Keratinocyte (primary cell): ENCODE results near the gene NXPH3. TPM values are rescaled to one million over a fixed set of nuclear protein-coding genes. Genes with fewer than 3 reads are reported as not detected.

Experiments
- DNase-seq: peaks from one replicate; pipeline ENCODE4 v3.0.0-alpha.2; 2011; ENCODE audit warnings: low read depth, missing footprints, low spot score
- FAIRE-seq: peaks from 2 replicates; lab custom pipeline; 2011; peaks lifted over from hg19 to GRCh38; lab: Jason Lieb, UNC
- H2AFZ ChIP-seq: 2 replicates; pipeline ENCODE4 v1.6.0; 2012; ENCODE audit warnings: low read length, control low read depth, inconsistent platforms; ENCODE audit not compliant: control insufficient read depth
- H3K27ac ChIP-seq: 2 replicates; pipeline ENCODE4 v1.5.1; 2011; ENCODE audit warnings: low read length; ENCODE audit not compliant: control insufficient read depth, insufficient read depth
- H3K27me3 ChIP-seq: 3 replicates; pipeline ENCODE4 v1.6.0; 2011; ENCODE audit warnings: low read length; ENCODE audit not compliant: control insufficient read depth, insufficient read depth; ENCODE audit errors: extremely low read depth
- H3K36me3 ChIP-seq, 2 experiments: 2 replicates in 1 of 2; 3 replicates in 1 of 2; pipeline ENCODE4 v1.5.1; 2011; ENCODE audit warnings: low read length in 2 of 2, mild to moderate bottlenecking in 1 of 2; ENCODE audit not compliant: control insufficient read depth in 2 of 2, insufficient read depth in 2 of 2; ENCODE audit errors: extremely low read depth in 1 of 2
- H3K4me1 ChIP-seq: 3 replicates; pipeline ENCODE4 v1.5.1; 2011; ENCODE audit warnings: low read length; ENCODE audit not compliant: control insufficient read depth, insufficient read depth; ENCODE audit errors: extremely low read depth
- H3K4me2 ChIP-seq: 3 replicates; pipeline ENCODE4 v1.6.0; 2011; ENCODE audit warnings: low read depth, low read length; ENCODE audit not compliant: control insufficient read depth, insufficient read depth; ENCODE audit errors: extremely low read depth
- H3K4me3 ChIP-seq, 3 experiments: fragments of 200-600 bp in 1 of 3; sonication (generic) in 1 of 3; 2 replicates in 2 of 3; 3 replicates in 1 of 3; pipeline ENCODE4 v1.5.1; 2011 to 2016; ENCODE audit warnings: low read length in 3 of 3, mild to moderate bottlenecking in 3 of 3, control low read depth in 2 of 3, inconsistent platforms in 1 of 3, low read depth in 1 of 3, mixed read lengths in 1 of 3, mixed run types in 1 of 3, moderate library complexity in 1 of 3; ENCODE audit not compliant: control insufficient read depth in 2 of 3, insufficient read depth in 2 of 3; ENCODE audit errors: extremely low read depth in 1 of 3
- H3K79me2 ChIP-seq: 2 replicates; pipeline ENCODE4 v1.6.0; 2012; ENCODE audit warnings: low read length; ENCODE audit not compliant: control insufficient read depth, insufficient read depth
- H3K9ac ChIP-seq: 3 replicates; pipeline ENCODE4 v1.6.0; 2011; ENCODE audit warnings: low read length; ENCODE audit not compliant: control insufficient read depth, insufficient read depth; ENCODE audit errors: extremely low read depth
- H3K9me1 ChIP-seq: 3 replicates; pipeline ENCODE4 v1.6.0; 2011; ENCODE audit warnings: low read length; ENCODE audit not compliant: control insufficient read depth, insufficient read depth; ENCODE audit errors: extremely low read depth
- H3K9me3 ChIP-seq: 2 replicates; pipeline ENCODE4 v1.5.1; 2012; ENCODE audit warnings: low read depth, low read length; ENCODE audit not compliant: control insufficient read depth
- H4K20me1 ChIP-seq: 3 replicates; pipeline ENCODE4 v1.6.0; 2011; ENCODE audit warnings: low read length; ENCODE audit not compliant: control insufficient read depth, insufficient read depth; ENCODE audit errors: extremely low read depth
- EZH2 ChIP-seq: IDR thresholded peaks from one replicate; pipeline ENCODE4 v1.6.1; 2012; ENCODE audit warnings: inconsistent platforms, mild to moderate bottlenecking, low read length, moderate library complexity
- dilution Hi-C: fragments of 300-500 bp; cut with MboI; formaldehyde crosslinking; loops from one replicate; pipeline ENCODE4 v1.7.0; 2020; ENCODE audit warnings: low sequenced_read_pairs; ENCODE audit not compliant: extremely low pct_ligation_motif_present
- polyA plus RNA-seq, 5 experiments: library from polyadenylated mRNA; depleted of rRNA in 3 of 5; stranded (reverse) in 3 of 5; stranded (forward) in 1 of 5; unstranded in 1 of 5; fragments of >200 nt; gene quantifications; 1 replicate in 1 of 5; 2 replicates in 3 of 5; 3 replicates in 1 of 5; pipeline versions ENCODE4 v1.2.1 to v1.2.3, GENCODE V29; 2011 to 2012; ENCODE audit warnings: missing spikeins in 2 of 5, low read depth in 1 of 5, low replicate concordance in 1 of 5
- TF ChIP-seq, protein P1 (sequence below), 3 experiments: IDR thresholded peaks in 1 of 3; conservative IDR thresholded peaks in 1 of 3; optimal IDR thresholded peaks in 1 of 3; 2 replicates in 2 of 3; 3 replicates in 1 of 3; pipeline versions ENCODE3 to v1.5.1; 2011; ENCODE audit warnings: low read length in 3 of 3, mild to moderate bottlenecking in 3 of 3, moderate library complexity in 2 of 3, control low read depth in 1 of 3, inconsistent platforms in 1 of 3; ENCODE audit not compliant: insufficient read depth in 2 of 3; ENCODE audit errors: extremely low read depth in 1 of 3

The NXPH3 gene
- polyA plus RNA-seq, 1 donor (not counting 4 experiments of a cell fraction or from before 2014, with no cell fraction given), result 0.12 TPM

DNA sequence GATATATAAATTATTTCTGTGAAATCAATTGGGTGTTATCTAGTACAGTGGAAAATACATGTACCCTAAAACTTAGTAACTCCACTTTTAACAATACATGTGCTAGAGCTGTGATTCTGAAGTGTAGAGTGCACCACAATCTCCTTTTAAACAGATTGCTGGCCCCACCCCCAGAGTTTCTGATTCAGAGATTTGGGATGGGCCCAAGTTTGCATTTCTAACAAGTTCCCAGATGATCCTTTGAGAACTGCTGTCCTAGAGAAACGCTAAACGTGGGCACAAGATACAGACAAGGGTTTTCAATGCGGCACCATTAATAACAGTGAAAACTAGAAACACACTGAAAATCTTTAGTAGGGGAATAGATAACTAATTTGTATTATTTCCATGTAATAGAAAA is 49.2 kb downstream of the NXPH3 start:
- Histone ChIP-seq H3K36me3 (peaks cover 0 to 15% of the 10 kb centered on the region in 2 experiments), H3K9ac (no peak overlapping the region), H3K79me2 (peaks cover 2% of the 10 kb centered on the region), H2AFZ (no peak overlapping the region), H3K27me3 (no peaks in the 10 kb centered on the region), H3K4me3 (no peak overlapping the region), H4K20me1 (no peaks in the 10 kb centered on the region), H3K9me3 (no peaks in the 10 kb centered on the region), H3K4me1 (peaks cover 4% of the 10 kb centered on the region), H3K4me2 (no peak overlapping the region), H3K27ac (no peak overlapping the region), H3K9me1 (no peaks in the 10 kb centered on the region)
- DNase-seq (no peak), FAIRE-seq (no peak)
- dilution Hi-C loops, result no loop called here
- TF ChIP-seq, protein P1, sequence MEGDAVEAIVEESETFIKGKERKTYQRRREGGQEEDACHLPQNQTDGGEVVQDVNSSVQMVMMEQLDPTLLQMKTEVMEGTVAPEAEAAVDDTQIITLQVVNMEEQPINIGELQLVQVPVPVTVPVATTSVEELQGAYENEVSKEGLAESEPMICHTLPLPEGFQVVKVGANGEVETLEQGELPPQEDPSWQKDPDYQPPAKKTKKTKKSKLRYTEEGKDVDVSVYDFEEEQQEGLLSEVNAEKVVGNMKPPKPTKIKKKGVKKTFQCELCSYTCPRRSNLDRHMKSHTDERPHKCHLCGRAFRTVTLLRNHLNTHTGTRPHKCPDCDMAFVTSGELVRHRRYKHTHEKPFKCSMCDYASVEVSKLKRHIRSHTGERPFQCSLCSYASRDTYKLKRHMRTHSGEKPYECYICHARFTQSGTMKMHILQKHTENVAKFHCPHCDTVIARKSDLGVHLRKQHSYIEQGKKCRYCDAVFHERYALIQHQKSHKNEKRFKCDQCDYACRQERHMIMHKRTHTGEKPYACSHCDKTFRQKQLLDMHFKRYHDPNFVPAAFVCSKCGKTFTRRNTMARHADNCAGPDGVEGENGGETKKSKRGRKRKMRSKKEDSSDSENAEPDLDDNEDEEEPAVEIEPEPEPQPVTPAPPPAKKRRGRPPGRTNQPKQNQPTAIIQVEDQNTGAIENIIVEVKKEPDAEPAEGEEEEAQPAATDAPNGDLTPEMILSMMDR (optimal IDR thresholded peaks at IDR 0.05 in 1 of 3, IDR thresholded peaks at IDR 0.05 in 1 of 3, conservative IDR thresholded peaks at IDR 0.05 in 1 of 3; ENCODE audit: extremely low read depth in 1 of 3, insufficient read depth in 2 of 3, low read length in 3 of 3), result no peak
- TF ChIP-seq EZH2, result no peak

DNA sequence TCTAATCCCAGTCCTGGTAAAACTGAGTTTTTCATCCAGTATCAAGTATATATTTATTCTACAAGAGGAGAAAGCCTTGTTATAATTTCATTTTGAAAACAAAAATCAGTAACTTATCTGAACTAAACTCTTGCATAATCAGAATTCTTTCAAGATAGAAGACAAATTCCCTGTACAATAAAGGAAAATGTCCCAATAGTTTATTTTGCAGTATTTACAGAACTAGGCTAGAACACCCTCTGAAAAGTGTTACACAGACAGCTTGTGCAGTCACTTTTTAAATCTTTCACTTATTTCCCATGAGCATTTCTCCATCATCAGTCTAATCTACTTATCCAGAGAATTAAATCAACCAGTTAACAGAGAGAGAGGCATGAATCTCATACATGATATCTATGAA is 53.8 kb downstream of the NXPH3 start:
- no peaks in the 10 kb centered on the region for H3K36me3 ChIP-seq
- peaks cover 4% of the 10 kb centered on the region for H3K4me1 ChIP-seq
- H3K9me1 ChIP-seq, result no peaks in the 10 kb centered on the region
- dilution Hi-C loops, result no loop called here
- no peak overlapping the region for H2AFZ ChIP-seq
- peaks cover 4% of the 10 kb centered on the region for H3K79me2 ChIP-seq
- H3K9me3 ChIP-seq, result no peaks in the 10 kb centered on the region
- no peaks in the 10 kb centered on the region for H3K27me3 ChIP-seq
- no peak overlapping the region for H3K9ac ChIP-seq
- FAIRE-seq (no peak), DNase-seq (no peak)
- no peak overlapping the region for H3K4me2 ChIP-seq
- H3K4me3 ChIP-seq, result no peak overlapping the region
- H3K27ac ChIP-seq, result no peak overlapping the region
- TF ChIP-seq, protein P1 (optimal IDR thresholded peaks at IDR 0.05 in 1 of 3, IDR thresholded peaks at IDR 0.05 in 1 of 3, conservative IDR thresholded peaks at IDR 0.05 in 1 of 3; ENCODE audit: extremely low read depth in 1 of 3, insufficient read depth in 2 of 3, low read length in 3 of 3), result no peak
- TF ChIP-seq EZH2, result no peak
- no peaks in the 10 kb centered on the region for H4K20me1 ChIP-seq
